Skin of body (tissue), 2 donors: ENCODE data around the gene GET3. TPM values are rescaled to one million over a fixed set of nuclear protein-coding genes. Genes with fewer than 3 reads are reported as not detected.

Experiments used
- DNase-seq: peaks from one replicate; lab custom pipeline; 2025; lab: John Stamatoyannopoulos, UW
- total RNA-seq: library from RNA; depleted of rRNA; stranded (reverse); fragments of >200 nt; gene quantifications from one replicate; pipeline ENCODE4 v1.2.3, GENCODE V29; 2014

The GET3 gene
- total RNA-seq, 1 donor from 2014 or later: 36.6 TPM

DNA sequence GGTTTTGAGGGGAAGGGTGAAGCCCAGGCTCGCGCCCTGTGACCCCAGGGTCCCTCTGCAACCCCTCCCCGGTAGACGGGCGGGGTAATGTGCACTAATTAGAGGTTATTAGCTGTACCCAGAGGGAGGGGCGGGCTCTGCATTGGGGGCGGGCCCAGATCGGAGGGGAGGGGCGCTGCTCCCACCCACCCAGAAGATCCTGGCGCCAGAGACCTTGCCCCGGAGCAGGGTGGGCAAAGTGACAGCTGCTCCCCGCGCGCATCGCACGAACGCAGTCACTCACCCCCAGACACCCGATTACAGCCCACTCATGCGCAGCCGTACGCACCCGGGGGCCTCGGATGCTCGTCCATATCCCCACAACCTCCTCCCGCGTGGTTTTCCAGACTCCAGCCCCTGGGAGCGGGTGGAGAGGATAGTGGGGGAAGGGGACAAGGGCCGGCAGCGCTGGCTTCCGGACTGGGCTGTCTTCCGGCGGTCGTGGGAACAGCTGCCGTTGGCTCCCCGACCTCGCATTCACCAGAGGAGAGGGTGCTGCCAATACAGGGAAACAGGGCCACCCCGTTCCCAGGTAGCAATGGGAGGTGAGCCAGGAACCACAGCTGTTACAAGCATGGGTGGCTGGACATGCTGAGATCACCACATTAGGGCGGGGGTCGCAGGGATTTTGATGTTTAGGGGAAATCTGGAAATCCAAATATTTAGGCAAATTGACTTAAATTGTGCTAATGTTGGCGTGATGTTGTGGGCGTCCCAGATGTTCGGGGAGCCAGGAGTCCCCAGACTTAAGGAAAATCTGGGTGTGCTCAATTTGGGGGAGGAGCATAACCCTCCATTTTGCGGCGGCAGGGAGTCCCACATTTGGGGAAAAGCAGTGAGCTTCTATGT is 41.0 kb downstream of the GET3 start:
- peak; percentile 77 for DNase-seq

DNA sequence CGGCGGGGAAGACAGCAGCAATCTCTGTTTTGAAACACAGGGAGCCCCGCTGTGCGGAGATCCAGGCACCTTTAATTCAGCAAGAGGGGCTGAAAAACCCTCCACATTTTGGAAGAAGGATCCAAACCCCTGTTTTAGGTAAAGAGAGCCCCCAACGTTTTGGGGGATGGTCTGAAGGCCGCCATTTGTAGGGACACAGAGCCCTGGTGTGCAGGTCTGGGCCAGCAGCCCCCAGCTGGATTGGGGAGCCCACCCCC is 41.5 kb downstream of the GET3 start:
- DNase-seq: no peak

GRCh38 chr19:12779162-12779993 is 42.1 kb downstream of the GET3 start:
- DNase-seq: peak; percentile 75

DNA sequence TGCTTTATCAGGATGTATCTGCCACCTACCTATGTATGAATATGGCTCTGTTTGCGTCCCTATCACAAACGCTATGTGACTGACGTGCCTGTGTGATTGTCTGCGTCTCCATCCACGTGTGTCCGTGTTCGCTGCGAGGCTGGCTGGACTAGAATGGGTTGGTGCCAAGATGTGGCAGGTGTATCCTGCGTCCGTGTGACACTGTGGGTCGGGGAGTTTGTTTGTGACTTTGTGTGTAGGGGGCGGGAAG is 44.8 kb downstream of the GET3 start:
- no peak for DNase-seq

GRCh38 chr19:12782424-12783290 is 45.4 kb downstream of the GET3 start:
- DNase-seq: peak; percentile 93

DNA sequence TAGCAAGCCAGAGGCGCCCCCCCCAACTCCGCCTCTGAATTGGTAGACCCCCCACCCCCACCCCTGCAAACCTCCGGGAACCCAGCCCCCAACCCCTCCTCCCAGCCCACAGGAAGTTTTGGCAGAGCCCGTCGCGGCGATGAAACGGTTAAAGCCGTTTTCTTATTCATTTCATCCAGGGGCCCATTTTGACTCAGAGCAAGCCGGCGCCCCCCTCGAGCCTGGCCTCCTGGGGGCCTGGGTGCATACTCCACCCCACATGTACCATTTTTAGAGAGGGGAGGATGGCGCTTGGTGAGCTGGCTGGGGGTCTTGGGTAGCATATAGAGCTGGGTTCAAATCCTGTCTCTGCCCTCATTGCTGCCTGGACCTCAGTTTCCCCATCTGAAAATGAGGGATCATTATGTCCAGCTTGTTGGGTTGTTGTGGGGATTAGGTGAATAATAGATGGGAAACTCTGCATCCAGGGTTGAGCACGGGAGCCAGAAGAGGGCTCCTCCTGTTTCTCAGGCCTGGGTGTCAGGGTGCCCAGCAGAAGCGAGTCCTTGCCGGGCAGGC is 46.1 kb downstream of the GET3 start:
- DNase-seq: no peak

DNA sequence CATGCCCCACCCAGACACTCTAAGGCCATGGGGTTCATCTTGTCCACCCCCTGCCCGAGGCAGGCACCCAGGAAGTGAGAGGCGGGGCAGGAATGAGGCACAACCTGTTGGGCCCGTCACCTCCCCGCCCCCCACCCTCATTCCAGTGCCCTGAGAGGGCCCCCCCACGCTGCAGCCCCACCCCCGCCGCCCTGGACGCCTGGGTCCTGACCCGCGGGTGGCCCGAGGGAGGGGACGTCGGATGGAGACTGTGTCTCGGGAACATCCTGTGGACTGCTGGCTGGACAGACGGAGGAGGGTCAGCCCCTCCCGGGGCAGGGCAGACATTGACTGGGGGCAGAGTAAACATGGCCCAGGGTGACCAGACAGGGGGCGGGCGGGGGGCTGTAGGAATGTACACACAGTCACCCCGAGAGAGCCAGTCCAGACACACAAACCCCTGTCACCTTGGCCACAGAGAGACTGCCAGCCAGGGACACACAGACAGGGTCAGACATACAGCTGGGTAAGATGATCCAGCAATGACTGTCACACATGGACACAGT is 46.6 kb downstream of the GET3 start:
- no peak for DNase-seq

DNA sequence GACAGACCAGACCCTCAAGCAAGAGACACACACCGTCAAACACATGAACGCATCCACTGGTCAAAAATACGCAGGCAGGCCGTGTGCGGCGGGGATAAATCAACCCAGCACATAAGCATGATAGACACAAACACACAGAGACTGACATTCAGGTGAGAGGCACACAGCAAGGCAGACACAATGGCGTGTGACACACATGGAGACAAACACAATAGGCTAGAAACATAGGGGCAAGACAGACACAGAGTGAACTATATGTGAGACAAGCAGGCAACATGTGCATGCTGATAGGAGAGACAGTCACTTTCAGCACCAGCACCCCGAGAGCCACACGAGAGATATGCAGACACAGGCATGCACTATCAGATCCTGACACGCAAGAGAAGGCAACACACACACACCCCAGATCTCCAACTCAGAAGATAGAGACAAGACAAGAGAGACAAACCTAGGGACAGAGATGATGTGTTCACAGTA is 47.1 kb downstream of the GET3 start:
- DNase-seq: no peak

GRCh38 chr19:12784871-12785430 is 47.7 kb downstream of the GET3 start:
- peak; percentile 47 for DNase-seq

GRCh38 chr19:12785431-12786031 is 48.2 kb downstream of the GET3 start:
- DNase-seq: peak; percentile 25

- DNase-seq: no peak
These were observed 49.0 kb downstream of the GET3 start for GRCh38 chr19:12786141-12786870.

GRCh38 chr19:12786952-12787351 is 49.7 kb downstream of the GET3 start:
- DNase-seq: no peak

DNA sequence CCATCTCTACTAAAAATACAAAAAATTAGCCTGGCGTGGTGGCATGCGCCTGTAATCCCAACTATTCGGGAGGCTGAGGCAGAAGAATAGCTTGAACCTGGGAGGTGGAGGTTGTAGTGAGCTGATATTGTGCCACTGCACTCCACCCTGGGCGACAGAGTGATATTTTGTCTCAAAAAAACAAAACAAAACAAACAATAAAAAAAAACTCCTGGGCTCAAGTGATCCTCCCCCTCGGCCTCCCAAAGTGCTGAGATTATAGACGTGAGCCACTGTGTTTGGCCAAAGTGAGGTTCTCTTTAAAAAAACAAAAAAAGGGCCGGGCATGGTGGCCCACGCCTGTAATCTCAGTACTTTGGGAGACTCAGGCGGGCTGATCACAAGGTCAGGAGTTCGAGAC is 50.2 kb downstream of the GET3 start:
- DNase-seq: no peak

- peak; percentile 81 for DNase-seq
These were observed 50.9 kb downstream of the GET3 start for GRCh38 chr19:12788042-12788681.

GRCh38 chr19:12788682-12789097 is 51.4 kb downstream of the GET3 start:
- peak; percentile 61 for DNase-seq

DNA sequence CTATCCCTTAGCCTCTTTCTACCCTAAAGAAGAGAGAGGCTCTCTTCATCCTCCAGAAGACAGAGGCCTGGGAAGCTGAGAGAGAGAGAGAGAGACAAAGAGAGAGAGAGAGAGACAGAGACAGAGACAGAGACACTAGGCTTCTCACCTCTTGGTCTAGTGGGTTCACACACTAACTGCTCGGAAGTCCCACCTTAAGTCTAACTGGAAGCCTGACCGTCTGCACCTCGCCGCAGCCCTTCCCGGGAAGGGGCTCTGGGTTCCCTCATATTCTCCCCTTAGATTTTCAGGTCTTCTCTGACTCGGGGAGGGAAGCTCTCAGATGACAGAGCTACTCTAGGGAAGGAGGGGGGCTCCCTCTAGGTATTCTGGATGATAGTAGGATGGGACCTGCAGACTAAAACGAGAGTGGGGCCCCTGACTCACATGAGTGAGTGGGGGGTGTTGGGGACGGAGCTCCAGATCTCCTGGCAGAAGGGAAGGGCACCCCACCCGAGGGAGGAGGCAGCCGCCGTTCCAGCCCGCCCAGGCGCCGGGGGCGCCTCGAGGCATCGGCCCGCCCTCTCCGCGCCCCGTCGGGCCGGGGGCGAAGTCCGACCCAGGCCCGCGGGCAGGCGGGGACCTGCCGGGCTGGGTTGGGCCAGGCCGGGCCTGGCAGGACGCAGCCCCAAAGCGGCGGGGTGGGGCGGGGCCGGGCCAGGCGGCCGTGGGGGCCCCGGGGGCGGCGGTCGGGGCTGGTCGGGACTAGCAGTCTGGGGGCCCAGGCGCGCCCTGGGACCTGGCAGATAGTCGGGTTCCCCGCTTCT is 52.0 kb downstream of the GET3 start:
- DNase-seq: peak; percentile 40

GRCh38 chr19:12789904-12790619 is 52.8 kb downstream of the GET3 start:
- peak; percentile 85 for DNase-seq
